HG02610 (cell line): ENCODE results near the gene MBNL2.
"Not testable (repeated sequence)": the region's sequence is repeated elsewhere in the genome, so short reads cannot be mapped to it uniquely, and the experiment has no call there.

ENCODE experiments used
- ATAC-seq: cut with Tn5 transposase; IDR thresholded peaks from one replicate; pipeline ENCODE4 v1.9.1; 2021; ENCODE audit warnings: mild to moderate bottlenecking, moderate library complexity; ENCODE audit not compliant: unreplicated experiment

Gene MBNL2

GRCh38 chr13:97342936-97343335 is 120.8 kb downstream of the MBNL2 start:
- ATAC-seq = no peak

DNA sequence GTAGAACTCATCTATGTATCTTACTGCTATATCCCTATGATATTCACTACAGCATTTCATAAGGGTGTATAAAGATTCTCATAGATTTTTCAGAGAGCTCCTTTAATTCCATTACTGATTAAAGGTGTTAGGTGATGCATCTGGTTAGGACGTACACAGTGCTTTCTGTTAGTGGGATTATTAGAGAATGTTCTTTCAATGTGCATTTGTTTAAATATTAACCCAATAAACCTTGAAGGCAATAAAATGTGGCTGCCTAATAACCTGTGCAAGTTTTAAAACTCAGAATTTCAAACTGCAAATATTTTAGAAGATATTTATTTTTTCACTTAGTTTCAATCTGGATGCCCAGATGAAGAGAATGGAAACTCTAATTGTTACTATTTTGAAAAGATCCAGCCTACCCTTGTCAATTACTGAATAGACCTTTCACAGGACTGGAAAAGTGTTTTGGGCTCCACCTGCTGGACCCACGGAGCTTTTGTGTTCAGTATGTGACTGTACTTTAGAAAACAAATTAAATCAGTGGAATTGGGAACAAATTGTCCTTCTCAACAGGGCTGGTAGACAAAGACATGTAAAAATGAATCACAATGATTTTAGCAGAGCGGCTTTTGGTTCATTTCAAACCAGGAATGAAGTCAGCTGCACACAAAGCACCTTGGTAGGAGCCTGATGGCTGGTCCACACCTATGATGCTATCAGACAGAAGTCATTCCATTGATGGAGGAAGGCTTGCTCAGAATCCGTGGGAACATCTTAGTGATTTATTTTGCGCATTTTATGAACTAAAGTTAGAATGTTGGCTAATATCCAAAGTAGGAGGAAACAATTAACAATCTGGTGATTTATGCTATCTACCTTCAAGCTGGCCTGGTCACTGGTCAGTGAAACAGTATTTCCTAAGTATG is 122.4 kb downstream of the MBNL2 start:
- ATAC-seq = peak; percentile 71

GRCh38 chr13:97346097-97346496 is 124.0 kb downstream of the MBNL2 start:
- no peak for ATAC-seq

DNA sequence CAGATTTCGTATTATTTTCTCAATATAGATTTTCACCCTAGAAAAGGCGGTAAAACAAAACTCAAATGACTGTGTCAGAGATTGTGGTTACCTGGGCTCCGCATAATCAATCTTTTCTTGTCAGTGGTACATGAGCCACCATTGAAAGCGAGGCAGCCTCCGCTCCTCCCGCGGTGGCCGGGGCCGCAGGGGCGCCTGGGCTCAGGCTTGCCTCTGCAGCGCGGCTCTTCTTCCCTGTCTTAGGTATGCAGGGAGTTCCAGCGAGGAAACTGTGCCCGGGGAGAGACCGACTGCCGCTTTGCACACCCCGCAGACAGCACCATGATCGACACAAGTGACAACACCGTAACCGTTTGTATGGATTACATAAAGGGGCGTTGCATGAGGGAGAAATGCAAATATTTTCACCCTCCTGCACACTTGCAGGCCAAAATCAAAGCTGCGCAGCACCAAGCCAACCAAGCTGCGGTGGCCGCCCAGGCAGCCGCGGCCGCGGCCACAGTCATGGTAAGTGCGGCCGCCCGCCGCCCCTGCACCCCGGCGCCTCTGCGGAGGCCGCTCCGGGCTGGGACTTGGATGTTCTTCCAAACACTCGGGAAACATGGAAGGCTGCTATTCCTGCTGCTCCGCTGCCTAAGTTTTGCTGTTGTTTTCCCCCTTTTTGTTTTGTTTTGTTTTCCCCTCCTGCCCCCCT is 124.6 kb downstream of the MBNL2 start:
- ATAC-seq = no peak

DNA sequence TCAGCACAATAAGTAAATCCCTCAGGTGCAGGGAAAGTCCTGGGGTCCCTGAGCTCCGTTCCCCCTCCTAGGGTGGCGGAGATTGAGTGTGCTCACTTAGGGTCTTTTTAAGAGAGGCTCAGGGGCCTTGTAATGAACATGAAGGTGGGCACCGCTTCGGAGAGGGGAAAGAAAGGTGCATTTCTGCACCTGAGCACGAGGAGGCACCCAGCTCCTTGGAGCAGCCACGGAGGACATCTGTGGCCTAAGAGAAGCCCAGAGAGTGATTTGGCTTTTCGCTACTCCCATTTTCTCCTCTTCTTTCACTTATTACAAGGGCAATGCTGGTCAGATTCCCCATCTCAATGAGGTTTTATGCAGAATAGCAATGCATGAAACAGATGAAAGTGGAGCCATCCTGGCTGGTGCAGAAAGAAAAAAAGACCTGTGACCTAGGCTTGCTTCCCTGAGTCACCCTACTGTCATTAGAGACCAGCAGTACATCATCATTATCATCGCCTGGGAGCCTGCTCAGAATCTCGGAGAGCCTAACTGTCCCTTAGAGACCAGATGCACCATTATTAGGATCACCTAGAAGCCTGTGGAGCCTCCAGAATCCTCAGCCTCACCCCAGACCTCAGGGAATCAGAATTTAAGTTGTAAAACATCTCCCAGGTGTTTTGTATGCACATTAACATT is 125.3 kb downstream of the MBNL2 start:
- no peak for ATAC-seq

GRCh38 chr13:97348569-97349100 is 126.5 kb downstream of the MBNL2 start:
- ATAC-seq = no peak

DNA sequence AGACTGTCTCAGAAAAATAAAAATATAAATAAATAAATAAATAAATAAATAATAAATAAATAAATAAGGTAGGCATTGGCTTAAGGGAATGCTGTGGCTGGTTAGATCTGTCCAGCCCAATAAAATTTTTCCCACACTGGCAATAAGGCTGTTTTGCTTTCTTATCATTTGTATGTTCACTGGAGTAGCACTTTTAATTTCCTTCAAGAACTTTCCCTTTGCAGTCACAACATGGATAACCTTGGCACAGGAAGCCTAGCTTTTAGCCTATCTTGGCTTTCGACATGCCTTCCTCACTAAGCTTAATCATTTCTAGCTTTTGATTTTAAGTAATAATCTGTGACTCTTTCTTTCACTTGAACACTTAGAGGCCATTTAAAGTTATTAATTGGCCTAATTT is 129.9 kb downstream of the MBNL2 start:
- ATAC-seq = not testable (repeated sequence)

- ATAC-seq = no peak
Observed at GRCh38 chr13:97352815-97353214, 130.7 kb downstream of the MBNL2 start.

DNA sequence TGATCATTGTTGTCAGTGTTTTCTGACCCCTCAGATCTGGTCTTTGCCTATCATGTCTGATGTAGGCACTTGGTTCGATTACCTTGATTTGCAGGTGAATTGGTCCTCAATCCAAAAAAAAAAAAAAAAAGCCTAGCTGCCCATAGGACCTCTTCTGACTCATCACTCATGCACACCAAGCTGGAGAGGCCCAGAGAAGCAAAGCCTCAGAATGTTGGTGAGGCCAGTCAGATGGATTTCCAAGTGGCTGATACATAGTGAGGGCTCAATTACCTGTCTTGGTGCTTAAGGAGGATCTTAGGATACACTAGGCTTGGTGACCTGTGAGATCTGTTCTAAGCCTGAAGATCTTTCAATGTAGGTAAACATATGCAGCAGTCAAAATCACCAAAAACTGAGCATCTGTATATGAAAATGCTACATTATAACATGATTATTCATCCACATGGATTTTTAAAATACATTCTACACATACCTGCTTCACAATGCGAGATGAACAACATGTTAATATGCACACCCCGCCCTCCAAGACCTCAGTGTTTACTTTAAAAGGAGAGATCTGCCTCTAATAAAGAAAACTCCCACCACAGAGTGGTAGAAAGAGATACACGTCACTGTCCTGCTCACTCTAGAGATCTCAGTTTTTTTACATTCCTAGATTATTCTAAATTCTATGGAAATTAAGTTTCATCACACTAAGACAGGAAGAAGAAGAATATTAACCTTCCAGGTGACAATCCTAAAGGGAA is 132.0 kb downstream of the MBNL2 start:
- ATAC-seq = no peak

GRCh38 chr13:97354808-97355207 is 132.7 kb downstream of the MBNL2 start:
- no peak for ATAC-seq

DNA sequence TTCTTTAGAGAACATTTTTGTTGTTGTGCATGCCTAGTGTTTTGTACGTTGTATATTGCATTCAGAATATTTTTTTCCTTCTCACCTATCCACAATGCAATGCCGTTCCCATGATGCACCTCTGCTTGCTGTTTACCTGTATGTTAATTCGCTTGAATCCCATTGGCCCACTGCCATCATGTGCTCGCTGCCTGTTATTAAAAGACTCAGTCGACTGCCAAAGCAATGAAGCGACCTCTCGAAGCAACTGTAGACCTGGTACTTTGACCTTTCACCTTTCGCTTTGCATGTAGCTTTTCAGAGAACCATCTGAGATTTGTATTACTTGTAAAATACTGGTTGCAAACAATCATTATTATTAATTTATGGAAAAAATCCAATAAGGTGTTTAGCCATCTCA is 134.5 kb downstream of the MBNL2 start:
- ATAC-seq = no peak

- ATAC-seq = peak; percentile 92
Observed at GRCh38 chr13:97359181-97360057, 137.3 kb downstream of the MBNL2 start.

DNA sequence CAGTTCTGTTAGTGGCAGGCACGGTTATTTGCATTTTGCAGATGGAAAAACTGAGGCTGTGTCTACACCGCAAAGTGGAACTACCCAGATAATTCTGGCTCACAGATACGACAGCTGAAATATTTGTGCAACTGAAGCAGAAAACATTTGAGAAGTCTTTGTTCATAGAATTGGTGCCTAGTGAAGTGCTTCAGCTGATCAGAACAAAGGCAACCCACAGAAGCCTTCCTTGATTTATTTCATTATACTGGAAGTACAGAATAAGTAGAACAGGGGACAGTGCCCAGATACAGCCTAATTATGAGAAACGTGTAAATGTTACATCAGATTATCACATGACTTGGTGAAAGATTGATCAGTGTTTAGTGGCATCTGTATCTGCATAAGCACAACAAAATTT is 138.5 kb downstream of the MBNL2 start:
- ATAC-seq = no peak

GRCh38 chr13:97364031-97364430 is 141.9 kb downstream of the MBNL2 start:
- ATAC-seq = no peak

DNA sequence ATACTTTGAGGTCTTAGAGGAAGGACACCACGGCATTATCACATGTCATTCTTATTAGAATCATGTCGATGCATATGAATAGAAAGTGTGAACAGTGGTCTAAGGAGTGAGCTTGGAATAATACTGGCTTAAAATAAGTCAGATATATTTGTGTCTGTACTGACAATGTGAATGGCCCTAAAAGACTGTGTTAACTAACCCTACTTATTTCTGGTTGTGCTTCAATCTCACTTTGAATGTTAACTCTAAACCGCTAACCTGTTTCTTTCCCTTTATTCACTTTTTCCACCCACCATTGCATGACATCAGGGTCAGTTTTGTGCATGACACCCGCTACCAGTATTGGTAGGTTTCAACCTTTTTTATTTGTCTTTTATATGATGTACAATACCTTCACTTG is 142.7 kb downstream of the MBNL2 start:
- no peak for ATAC-seq

DNA sequence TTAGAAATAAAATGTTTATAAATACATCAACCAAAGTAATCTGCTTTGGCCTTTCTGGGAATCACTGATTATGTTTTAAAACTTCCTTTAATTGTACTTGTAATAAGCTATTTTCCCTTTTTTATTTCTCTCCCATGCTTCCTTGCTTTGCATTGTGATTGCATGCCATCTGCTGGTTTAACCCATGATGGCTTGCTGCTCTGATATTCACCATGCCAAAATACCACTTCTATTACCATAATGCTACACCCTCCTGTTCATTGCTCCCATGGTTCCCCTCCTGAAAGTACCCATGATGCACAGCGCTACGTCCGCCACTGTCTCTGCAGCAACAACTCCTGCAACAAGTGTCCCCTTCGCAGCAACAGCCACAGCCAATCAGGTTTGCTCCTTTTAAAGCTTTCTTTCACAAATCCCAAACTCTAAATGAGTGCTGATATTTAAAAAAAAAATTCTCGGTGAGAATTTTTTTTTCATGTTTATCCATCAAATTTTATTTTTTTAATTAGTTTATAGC is 144.1 kb downstream of the MBNL2 start:
- ATAC-seq = no peak

GRCh38 chr13:97367016-97367822 is 145.1 kb downstream of the MBNL2 start:
- ATAC-seq = peak; percentile 62

DNA sequence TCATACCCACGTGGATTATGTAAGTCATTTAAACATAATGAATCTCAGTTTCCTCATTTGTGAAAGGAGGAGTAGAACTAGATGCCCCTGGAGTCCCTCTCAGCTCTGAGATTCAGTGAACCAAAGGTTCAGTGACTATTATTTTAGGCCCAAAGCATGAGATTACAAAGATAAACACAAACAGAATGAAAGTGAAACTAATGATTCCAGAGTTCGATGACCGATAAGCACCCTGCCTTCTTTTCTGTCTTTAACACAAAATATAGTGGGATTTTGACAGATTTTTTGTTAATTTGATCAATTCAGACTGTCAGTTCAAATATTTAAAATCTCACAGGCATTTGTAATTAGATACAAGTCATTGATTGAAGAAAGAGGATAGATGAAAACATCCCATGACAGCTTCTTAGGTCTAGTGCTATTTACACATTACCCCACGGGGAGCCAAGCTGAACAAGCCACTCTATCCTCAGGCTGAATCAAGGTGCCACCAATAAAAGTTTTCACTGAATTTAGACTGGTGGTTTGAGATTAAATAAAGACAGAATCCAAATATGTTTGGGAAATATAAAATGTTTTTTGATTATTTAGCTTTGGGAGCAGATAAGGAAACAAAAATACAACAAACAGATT is 147.2 kb downstream of the MBNL2 start:
- ATAC-seq = peak; percentile 65
